LNCaP clone FGC (cell line): ENCODE data around the gene BPIFA2.

Source experiments
- DNase-seq: peaks from one replicate; pipeline ENCODE4 v3.0.0-alpha.2; 2011; ENCODE audit warnings: low read depth
- H3K4me3 ChIP-seq: 2 replicates; pipeline ENCODE4 v1.5.1; 2011; ENCODE audit warnings: mild to moderate bottlenecking, low read depth, low read length, control low read depth
- TF ChIP-seq, protein P1 (sequence below): IDR thresholded peaks from 2 replicates; pipeline ENCODE4 v1.5.1; 2012; ENCODE audit warnings: mild to moderate bottlenecking; ENCODE audit not compliant: control insufficient read depth, insufficient read depth; ENCODE audit errors: extremely low read depth

Gene BPIFA2

GRCh38 chr20:33139467-33139866, 28.5 kb upstream of the BPIFA2 start:
- no peak for DNase-seq

DNA sequence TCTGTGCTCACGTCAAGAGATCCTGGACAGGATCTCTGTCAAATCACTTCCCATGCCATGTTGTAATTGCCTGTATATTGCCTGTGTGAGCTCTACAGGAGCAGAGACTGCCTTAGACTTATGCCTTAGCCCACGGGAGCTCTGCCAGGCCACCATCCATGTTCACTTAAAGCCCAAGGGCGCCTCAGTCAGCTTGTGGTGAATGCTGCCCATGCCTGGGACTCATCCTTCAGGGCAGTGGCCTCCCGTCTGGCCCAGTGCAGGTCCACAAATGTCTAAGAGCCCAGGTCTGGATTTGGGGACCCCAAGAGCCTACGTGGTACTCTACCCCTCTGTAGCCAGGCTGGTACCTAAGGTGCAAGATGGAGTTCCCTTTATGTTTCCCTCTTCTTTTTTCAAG, 22.4 kb upstream of the BPIFA2 start:
- TF ChIP-seq, protein P1, sequence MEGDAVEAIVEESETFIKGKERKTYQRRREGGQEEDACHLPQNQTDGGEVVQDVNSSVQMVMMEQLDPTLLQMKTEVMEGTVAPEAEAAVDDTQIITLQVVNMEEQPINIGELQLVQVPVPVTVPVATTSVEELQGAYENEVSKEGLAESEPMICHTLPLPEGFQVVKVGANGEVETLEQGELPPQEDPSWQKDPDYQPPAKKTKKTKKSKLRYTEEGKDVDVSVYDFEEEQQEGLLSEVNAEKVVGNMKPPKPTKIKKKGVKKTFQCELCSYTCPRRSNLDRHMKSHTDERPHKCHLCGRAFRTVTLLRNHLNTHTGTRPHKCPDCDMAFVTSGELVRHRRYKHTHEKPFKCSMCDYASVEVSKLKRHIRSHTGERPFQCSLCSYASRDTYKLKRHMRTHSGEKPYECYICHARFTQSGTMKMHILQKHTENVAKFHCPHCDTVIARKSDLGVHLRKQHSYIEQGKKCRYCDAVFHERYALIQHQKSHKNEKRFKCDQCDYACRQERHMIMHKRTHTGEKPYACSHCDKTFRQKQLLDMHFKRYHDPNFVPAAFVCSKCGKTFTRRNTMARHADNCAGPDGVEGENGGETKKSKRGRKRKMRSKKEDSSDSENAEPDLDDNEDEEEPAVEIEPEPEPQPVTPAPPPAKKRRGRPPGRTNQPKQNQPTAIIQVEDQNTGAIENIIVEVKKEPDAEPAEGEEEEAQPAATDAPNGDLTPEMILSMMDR = no peak
- no peak for DNase-seq
- H3K4me3 ChIP-seq = no peak overlapping the region

More at GRCh38 chr20:33139467-33139866, 28.5 kb upstream of the BPIFA2 start:
- H3K4me3 ChIP-seq = no peak overlapping the region
- TF ChIP-seq, protein P1 = no peak

- DNase-seq = no peak
- TF ChIP-seq, protein P1 = no peak
- H3K4me3 ChIP-seq = no peak overlapping the region
Measured at GRCh38 chr20:33147299-33147698, 20.7 kb upstream of the BPIFA2 start.

DNA sequence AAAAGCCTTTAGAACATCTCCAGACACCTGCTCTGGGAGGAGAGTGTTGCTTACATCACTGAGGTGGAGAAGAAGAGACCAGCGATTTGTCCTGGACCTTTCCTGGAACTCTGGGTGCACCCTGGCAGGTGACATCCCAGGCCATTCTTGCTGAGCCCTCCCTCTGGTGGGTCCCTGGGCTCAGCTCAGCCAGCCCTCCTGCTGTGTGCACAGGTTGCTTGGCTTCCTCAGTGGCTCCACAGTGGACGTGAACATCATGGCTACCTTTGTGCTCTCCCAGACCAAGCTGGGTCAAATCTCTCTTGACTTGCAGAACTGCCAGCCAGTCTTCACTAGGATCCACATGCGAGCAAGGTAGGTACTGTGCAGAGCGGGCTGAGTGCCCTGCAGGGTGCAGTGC, 19.9 kb upstream of the BPIFA2 start:
- DNase-seq = no peak
- H3K4me3 ChIP-seq = no peak overlapping the region
- TF ChIP-seq, protein P1 = no peak

- DNase-seq = no peak
- TF ChIP-seq, protein P1 = no peak
- H3K4me3 ChIP-seq = no peak overlapping the region
Measured at GRCh38 chr20:33154252-33154651, 13.7 kb upstream of the BPIFA2 start.

- H3K4me3 ChIP-seq = no peak overlapping the region
- TF ChIP-seq, protein P1 = no peak
- no peak for DNase-seq
Measured at GRCh38 chr20:33158637-33159385, 9.1 kb upstream of the BPIFA2 start.

- TF ChIP-seq, protein P1 = no peak
- DNase-seq = no peak
- no peak overlapping the region for H3K4me3 ChIP-seq
Measured at GRCh38 chr20:33159713-33160112, 8.2 kb upstream of the BPIFA2 start.
